ENCODE results near the gene KIAA0825.

The KIAA0825 gene

GRCh38 chr5:94621763-94622162 is 3.4 kb upstream of the KIAA0825 start:
- no peak for DNase-seq (ENCODE audit: low read depth)
- H3K4me3 ChIP-seq (ENCODE audit: low read length) = no peak overlapping the region
- no peak for TF ChIP-seq CTCF (conservative IDR thresholded peaks at IDR 0.05; ENCODE audit: low read depth, low read length)

- no peak overlapping the region for H3K4me3 ChIP-seq (ENCODE audit: low read length)
- TF ChIP-seq CTCF (conservative IDR thresholded peaks at IDR 0.05; ENCODE audit: low read depth, low read length) = no peak
- no peak for DNase-seq (ENCODE audit: low read depth)
These were observed 1.9 kb upstream of the KIAA0825 start for GRCh38 chr5:94620256-94620655.

- no peak for TF ChIP-seq CTCF (conservative IDR thresholded peaks at IDR 0.05; ENCODE audit: low read depth, low read length)
These were observed 343 bp downstream of the KIAA0825 start for GRCh38 chr5:94618029-94618492.

GRCh38 chr5:94615862-94616261 is 2.5 kb downstream of the KIAA0825 start:
- no peak overlapping the region for H3K4me3 ChIP-seq (ENCODE audit: low read length)
- no peak for TF ChIP-seq CTCF (conservative IDR thresholded peaks at IDR 0.05; ENCODE audit: low read depth, low read length)
- no peak for DNase-seq (ENCODE audit: low read depth)

More at GRCh38 chr5:94618029-94618492, 343 bp downstream of the KIAA0825 start:
- DNase-seq (ENCODE audit: low read depth) = peak; percentile 10
- peak overlapping the region; percentile 92 for H3K4me3 ChIP-seq (ENCODE audit: low read length)

GRCh38 chr5:94614156-94614805 is 4.1 kb downstream of the KIAA0825 start:
- no peak for TF ChIP-seq CTCF (conservative IDR thresholded peaks at IDR 0.05; ENCODE audit: low read depth, low read length)
- DNase-seq (ENCODE audit: low read depth) = no peak
- no peak overlapping the region for H3K4me3 ChIP-seq (ENCODE audit: low read length)

- no peak overlapping the region for H3K4me3 ChIP-seq (ENCODE audit: low read length)
- peak; percentile 21 for TF ChIP-seq CTCF (conservative IDR thresholded peaks at IDR 0.05; ENCODE audit: low read depth, low read length)
- DNase-seq (ENCODE audit: low read depth) = no peak
These were observed 4.8 kb downstream of the KIAA0825 start for GRCh38 chr5:94613583-94613982.

GRCh38 chr5:94595281-94595840 is 23.0 kb downstream of the KIAA0825 start:
- H3K4me3 ChIP-seq (ENCODE audit: low read length) = no peak overlapping the region
- TF ChIP-seq CTCF (conservative IDR thresholded peaks at IDR 0.05; ENCODE audit: low read depth, low read length) = no peak
- no peak for DNase-seq (ENCODE audit: low read depth)

Data from retinal pigment epithelial cell (primary cell).